GM12892 (cell line): ENCODE measurements around the gene EYS.

Experiments used
- POLR2A ChIP-seq: IDR thresholded peaks from 2 replicates; pipeline ENCODE4 v1.6.1; 2011; ENCODE audit warnings: low read depth, low read length, control low read depth
- POLR2AphosphoS5 ChIP-seq: IDR thresholded peaks from 2 replicates; pipeline ENCODE4 v1.6.1; 2011; ENCODE audit warnings: low read depth, low read length, control low read depth

DNA sequence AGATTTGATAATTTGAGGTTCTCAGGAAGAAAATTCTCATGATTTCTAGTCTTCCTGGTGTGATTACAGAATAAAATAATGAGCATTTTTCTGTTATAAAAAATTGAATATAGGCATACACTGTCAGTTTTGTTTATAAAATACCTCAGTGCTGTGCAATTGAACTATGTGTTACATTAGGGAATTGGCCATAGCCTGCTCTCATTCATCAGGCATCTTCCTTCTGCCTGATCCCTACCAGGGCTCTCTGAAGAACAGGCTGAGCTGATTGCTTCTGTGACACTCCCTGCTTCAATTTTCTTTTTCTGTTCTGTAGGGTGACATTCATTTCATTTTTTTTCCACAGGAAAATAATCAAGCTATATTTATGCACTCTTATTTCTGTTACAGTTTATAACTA, 1908.6 kb downstream of the EYS start:
- TF ChIP-seq POLR2AphosphoS5 (no peak), POLR2A (no peak)
